ENCODE measurements around the gene BIRC6.
"Not testable (repeated sequence)": the region's sequence is repeated elsewhere in the genome, so short reads cannot be mapped to it uniquely, and the experiment has no call there.

The BIRC6 gene, protein sequence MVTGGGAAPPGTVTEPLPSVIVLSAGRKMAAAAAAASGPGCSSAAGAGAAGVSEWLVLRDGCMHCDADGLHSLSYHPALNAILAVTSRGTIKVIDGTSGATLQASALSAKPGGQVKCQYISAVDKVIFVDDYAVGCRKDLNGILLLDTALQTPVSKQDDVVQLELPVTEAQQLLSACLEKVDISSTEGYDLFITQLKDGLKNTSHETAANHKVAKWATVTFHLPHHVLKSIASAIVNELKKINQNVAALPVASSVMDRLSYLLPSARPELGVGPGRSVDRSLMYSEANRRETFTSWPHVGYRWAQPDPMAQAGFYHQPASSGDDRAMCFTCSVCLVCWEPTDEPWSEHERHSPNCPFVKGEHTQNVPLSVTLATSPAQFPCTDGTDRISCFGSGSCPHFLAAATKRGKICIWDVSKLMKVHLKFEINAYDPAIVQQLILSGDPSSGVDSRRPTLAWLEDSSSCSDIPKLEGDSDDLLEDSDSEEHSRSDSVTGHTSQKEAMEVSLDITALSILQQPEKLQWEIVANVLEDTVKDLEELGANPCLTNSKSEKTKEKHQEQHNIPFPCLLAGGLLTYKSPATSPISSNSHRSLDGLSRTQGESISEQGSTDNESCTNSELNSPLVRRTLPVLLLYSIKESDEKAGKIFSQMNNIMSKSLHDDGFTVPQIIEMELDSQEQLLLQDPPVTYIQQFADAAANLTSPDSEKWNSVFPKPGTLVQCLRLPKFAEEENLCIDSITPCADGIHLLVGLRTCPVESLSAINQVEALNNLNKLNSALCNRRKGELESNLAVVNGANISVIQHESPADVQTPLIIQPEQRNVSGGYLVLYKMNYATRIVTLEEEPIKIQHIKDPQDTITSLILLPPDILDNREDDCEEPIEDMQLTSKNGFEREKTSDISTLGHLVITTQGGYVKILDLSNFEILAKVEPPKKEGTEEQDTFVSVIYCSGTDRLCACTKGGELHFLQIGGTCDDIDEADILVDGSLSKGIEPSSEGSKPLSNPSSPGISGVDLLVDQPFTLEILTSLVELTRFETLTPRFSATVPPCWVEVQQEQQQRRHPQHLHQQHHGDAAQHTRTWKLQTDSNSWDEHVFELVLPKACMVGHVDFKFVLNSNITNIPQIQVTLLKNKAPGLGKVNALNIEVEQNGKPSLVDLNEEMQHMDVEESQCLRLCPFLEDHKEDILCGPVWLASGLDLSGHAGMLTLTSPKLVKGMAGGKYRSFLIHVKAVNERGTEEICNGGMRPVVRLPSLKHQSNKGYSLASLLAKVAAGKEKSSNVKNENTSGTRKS (N-terminal part only)

DNA sequence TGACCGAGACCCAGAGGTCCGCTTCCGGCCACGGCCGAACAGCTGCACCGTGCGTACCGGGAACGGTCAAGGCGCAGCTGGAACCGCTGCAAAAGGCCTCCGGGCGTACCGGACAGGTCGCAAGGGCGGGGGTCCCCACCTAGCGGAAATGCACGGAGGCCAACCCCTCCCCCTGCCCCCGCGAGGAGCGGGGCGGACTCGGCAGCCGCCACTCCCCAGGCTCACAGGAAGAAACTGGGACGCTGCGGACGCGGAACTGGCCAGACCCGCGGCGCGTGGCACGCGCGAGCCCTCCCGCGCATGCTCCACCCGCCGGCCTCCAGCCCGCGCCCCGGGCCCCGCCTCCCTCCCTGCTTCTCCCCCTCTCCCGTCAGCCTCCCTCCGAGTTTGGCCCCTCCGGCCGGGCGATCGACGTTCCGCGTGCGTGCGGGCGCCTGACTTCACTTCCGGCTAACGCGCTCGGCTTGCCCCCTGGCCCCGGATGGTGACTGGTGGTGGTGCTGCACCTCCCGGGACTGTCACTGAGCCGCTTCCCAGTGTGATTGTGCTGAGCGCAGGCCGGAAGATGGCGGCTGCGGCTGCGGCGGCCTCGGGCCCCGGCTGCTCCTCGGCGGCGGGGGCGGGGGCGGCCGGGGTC is at the start of gene BIRC6:
Gene BIRC6 (plus strand): TSS at position 343 of the 637 bp plus-strand sequence. CDS start 139 bp downstream, at position 482.
- DNase-seq = peak; percentile 80 to 99 (median 97)

- DNase-seq = no peak
Measured at GRCh38 chr2:32310577-32310976, 46.2 kb upstream of the BIRC6 start.

- DNase-seq = no peak
Measured at GRCh38 chr2:32314886-32315285, 41.9 kb upstream of the BIRC6 start.

DNA sequence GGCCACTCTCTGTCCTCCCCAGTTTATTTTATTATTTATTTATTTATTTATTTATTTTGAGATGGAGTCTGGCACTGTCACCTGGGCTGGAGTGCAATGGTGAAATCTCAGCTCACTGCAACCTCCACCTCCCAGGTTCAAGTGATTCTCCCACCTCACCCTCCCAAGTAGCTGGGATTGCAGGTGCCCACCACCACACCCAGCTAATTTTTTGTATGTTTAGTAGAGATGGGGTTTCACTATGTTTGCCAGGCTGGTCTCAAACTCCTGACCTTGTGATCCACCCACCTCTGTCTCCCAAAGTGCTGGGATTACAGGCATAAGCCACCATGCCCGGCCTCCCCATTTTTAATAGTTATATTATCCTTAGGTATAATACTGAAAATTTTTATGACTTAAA is 28.1 kb upstream of the BIRC6 start:
- DNase-seq = not testable (repeated sequence)

- DNase-seq = not testable (repeated sequence)
Measured at GRCh38 chr2:32329180-32329980, 27.4 kb upstream of the BIRC6 start.

DNA sequence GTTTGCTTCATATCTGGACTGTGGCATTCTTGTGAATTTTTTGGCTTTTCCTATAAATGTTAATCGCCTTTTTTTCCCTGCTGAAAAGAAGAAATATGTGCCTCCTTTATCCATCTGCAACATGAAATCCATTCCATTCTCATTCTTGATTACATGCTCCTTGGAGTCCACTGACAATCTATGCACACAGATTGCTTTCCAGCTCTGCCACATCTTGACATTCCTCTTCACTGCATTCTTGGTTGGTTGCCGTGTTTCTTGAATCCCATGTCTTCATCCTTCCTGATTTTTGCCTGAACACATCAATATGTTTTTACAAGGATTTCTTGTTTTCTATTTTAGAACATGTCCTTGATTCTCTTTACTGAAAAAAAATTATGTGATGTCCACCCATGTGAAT is 26.7 kb upstream of the BIRC6 start:
- no peak for DNase-seq

DNA sequence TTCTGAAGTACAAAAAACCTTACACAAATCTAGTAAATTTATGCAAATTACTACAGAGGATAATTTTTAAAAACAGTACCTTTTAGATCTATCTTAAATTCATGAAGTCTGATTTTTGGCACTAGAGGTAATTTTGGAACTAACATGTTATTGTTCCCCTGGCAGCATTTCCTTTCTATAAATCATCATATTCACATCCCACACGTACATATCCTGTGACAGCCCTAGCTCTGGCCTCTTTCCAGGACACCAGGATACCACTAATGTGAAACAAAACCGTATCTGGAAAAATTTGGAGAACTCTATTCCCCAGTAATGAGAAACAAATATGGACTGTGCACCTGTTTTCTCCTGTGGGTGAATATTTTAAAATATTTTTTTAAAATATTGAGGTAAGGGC is 14.0 kb upstream of the BIRC6 start:
- DNase-seq = peak in 1 of 56 donors; percentile 7

DNA sequence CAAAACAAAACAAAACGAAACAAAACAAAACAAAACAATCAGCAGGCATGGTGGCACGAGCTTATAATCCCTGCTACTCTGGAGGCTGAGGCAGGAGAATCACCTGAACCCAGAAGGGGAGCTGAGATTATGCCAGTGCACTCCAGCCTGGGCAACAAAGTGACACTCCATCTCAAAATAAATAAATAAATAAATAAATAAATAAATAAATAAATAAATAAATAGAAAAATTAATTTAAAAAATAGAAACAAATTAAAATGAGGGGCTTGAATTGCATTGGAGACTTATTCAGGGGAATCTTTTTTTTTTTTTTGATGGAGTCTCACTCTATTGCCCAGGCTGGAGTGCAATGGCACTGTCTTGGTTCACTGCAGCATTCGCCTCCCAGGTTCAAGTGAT is 6.0 kb upstream of the BIRC6 start:
- DNase-seq = not testable (repeated sequence)

- no peak for DNase-seq
Measured at GRCh38 chr2:32355976-32356680, 695 bp upstream of the BIRC6 start.

GRCh38 chr2:32357318-32358110 is 691 bp downstream of the BIRC6 start:
- peak in 32 of 56 donors; percentile 3 to 59 (median 36) for DNase-seq

DNA sequence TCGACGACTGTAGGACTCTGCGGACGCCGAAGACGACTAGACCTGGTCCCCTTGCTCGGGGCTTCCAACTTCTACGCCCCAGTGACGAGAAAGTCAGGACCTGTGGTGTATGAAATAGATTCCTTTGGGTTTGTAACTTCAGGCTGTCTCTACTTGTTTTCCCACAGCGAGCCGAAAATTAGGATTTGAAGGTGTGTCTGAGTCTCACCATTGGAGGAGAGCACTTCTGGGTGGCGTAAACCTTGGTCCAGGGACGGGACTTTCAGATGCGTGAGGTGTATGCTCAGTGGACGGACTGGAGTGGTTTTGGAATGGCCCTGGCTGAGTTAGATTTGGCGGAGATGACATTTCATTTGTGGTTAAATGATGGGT is 1.3 kb downstream of the BIRC6 start:
- DNase-seq = peak in 5 of 56 donors; percentile 2 to 31 (median 14)

- no peak for DNase-seq
Measured at GRCh38 chr2:32360416-32360815, 3.6 kb downstream of the BIRC6 start.

DNA sequence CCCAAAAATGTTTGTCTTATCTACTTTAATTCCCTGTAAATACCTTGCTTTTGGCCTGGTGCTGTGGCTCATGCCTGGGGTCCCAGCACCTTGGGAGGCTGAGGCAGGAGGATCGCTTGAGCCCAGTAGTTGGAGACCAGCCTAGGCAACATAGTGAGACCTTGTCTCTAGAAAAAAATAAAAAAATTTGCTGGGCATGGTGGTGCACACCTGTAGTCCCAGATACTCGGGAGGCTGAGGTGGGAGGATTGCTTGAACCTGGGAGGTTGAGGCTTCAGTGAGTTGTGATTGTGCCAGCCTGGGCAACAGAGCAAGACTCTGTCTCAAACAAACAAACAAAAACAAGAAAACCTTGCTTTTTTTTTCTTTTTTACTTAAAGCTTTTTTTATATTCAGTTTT is 6.2 kb downstream of the BIRC6 start:
- not testable (repeated sequence) for DNase-seq

DNA sequence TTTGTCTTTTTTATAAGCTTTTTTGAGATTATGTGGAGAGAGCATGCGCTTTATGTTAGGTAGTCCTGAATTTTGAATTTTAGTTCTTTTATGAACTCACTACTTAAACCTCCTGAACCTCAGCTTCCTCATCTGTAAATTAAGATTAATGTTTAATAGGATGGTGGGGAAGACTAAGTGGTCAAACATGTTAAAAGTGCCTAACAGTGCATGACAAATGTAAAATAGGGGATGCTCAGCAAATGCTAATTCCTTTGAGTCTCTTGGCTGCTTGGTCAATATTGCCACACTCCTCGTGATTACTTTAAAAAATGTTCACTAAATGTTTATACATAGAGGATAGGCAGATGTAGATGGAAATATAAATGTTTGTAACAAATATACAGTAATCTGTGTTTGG is 6.8 kb downstream of the BIRC6 start:
- no peak for DNase-seq

GRCh38 chr2:32364290-32364689 is 7.5 kb downstream of the BIRC6 start:
- DNase-seq = not testable (repeated sequence)

- DNase-seq = not testable (repeated sequence)
Measured at GRCh38 chr2:32365679-32366078, 8.9 kb downstream of the BIRC6 start.

DNA sequence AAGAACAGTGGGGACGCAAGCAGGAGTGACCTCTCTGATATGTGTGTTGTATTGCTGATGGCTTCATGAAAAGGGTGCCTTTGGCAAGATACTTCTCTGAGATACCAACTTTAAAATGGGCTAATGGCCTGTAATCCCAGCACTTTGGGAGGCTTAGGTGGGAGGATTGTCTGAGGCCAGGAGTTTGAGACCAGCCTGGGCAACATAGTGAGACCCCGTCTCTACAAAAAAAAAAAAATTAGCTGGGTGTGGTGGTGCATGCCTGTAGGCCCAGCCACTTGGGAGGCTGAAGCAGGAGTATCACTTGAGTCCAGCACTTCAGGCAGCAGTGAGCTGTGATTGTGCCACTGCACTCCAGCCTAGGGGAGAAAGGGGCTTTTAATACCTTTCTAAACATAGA is 9.8 kb downstream of the BIRC6 start:
- no peak for DNase-seq

DNA sequence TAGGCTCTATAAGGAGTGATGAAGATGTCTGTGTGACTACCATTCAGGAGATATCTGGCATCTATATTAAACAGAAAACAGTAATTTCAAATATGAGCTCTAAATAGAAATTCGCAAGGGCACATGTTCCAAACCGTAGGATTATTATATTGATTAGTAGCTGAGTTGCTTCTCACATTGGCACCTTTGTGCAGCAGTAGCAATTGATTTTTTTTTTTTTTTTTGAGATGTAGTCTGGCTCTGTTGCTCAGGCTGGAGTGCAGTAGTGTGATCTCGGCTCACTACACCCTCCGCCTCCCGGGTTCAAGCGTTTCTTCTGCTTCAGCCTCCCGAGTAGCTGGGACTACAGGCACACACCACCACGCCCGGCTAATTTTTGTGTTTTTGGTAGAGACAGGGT is 12.4 kb downstream of the BIRC6 start:
- DNase-seq = no peak

- not testable (repeated sequence) for DNase-seq
Measured at GRCh38 chr2:32370942-32371341, 14.1 kb downstream of the BIRC6 start.
